Large intestine (tissue), 3 donors: ENCODE data around the gene RAB20. TPM values are rescaled to one million over a fixed set of nuclear protein-coding genes. Genes with fewer than 3 reads are reported as not detected.

ENCODE experiments used
- DNase-seq, 2 donors: peaks; one replicate each; pipeline versions ENCODE4 v3.0.0 to v3.0.0-alpha.2; 2013
- H3K27ac ChIP-seq: one replicate; pipeline ENCODE4 v1.5.1; 2013; ENCODE audit warnings: low read length
- H3K27me3 ChIP-seq: 2 replicates; pipeline ENCODE4 v1.6.1; 2013; ENCODE audit warnings: low read length; ENCODE audit not compliant: control insufficient read depth, insufficient read depth
- H3K36me3 ChIP-seq: 2 replicates; pipeline ENCODE4 v1.6.1; 2013; ENCODE audit warnings: low read length; ENCODE audit not compliant: control insufficient read depth, insufficient read depth
- H3K4me1 ChIP-seq: one replicate; pipeline ENCODE4 v1.6.1; 2013; ENCODE audit warnings: low read length; ENCODE audit not compliant: control insufficient read depth, insufficient read depth
- H3K4me3 ChIP-seq: one replicate; pipeline ENCODE4 v1.5.1; 2013; ENCODE audit warnings: low read length
- H3K9me3 ChIP-seq: one replicate; pipeline ENCODE4 v1.6.1; 2013; ENCODE audit warnings: mild to moderate bottlenecking, low read depth, low read length, moderate library complexity; ENCODE audit not compliant: control insufficient read depth
- WGBS: methylation state at CpG from one replicate; pipeline ENCODE4 v1.1.5; 2013; ENCODE audit warnings: low lambda C conversion rate; ENCODE audit not compliant: insufficient coverage; 5-methylcytosine and 5-hydroxymethylcytosine counted together
- polyA plus RNA-seq: library from polyadenylated mRNA; unstranded; fragments of 120-200 nt; gene quantifications from one replicate; pipeline ENCODE4 v1.2.1, GENCODE V29; 2013

Gene RAB20
- polyA plus RNA-seq, 1 donor = 23.9 TPM

- WGBS = no CpG with 5 or more reads among the region's 1 CpG
- no peak overlapping the region for H3K4me3 ChIP-seq
- H3K27ac ChIP-seq = peak overlapping the region; percentile 54
- H3K9me3 ChIP-seq = peaks cover 10% of the 10 kb centered on the region
- H3K4me1 ChIP-seq = peaks cover 23% of the 10 kb centered on the region
- H3K27me3 ChIP-seq = no peaks in the 10 kb centered on the region
- H3K36me3 ChIP-seq = peaks cover 29% of the 10 kb centered on the region
- peak in 1 of 2 donors; percentile 45 for DNase-seq
Observed at GRCh38 chr13:110556224-110556606, 5.3 kb downstream of the RAB20 start.

- peaks cover 24% of the 10 kb centered on the region for H3K4me1 ChIP-seq
- no peaks in the 10 kb centered on the region for H3K27me3 ChIP-seq
- H3K27ac ChIP-seq = peak overlapping the region; percentile 54
- WGBS = no CpG with 5 or more reads among the region's 16 CpGs
- DNase-seq = peak; percentile 35 to 71
- H3K4me3 ChIP-seq = no peak overlapping the region
- H3K9me3 ChIP-seq = peaks cover 10% of the 10 kb centered on the region
- H3K36me3 ChIP-seq = peaks cover 29% of the 10 kb centered on the region
Observed at GRCh38 chr13:110555601-110556223, 5.8 kb downstream of the RAB20 start.

GRCh38 chr13:110554946-110555345, 6.6 kb downstream of the RAB20 start:
- H3K27ac ChIP-seq = peak overlapping the region; percentile 54
- peaks cover 29% of the 10 kb centered on the region for H3K36me3 ChIP-seq

GRCh38 chr13:110554227-110554836, 7.2 kb downstream of the RAB20 start:
- Histone ChIP-seq H3K27ac (no peak overlapping the region), H3K4me3 (no peak overlapping the region), H3K27me3 (no peaks in the 10 kb centered on the region), H3K9me3 (peaks cover 10% of the 10 kb centered on the region), H3K36me3 (peaks cover 28% of the 10 kb centered on the region), H3K4me1 (peaks cover 24% of the 10 kb centered on the region)
- no CpG with 5 or more reads among the region's 8 CpGs for WGBS
- no peak for DNase-seq

More at GRCh38 chr13:110554946-110555345, 6.6 kb downstream of the RAB20 start:
- H3K4me1 ChIP-seq = peaks cover 24% of the 10 kb centered on the region
- 100% methylated on average over 1 of the region's 16 CpGs for WGBS
- H3K4me3 ChIP-seq = no peak overlapping the region
- peaks cover 10% of the 10 kb centered on the region for H3K9me3 ChIP-seq
- no peak for DNase-seq
- H3K27me3 ChIP-seq = no peaks in the 10 kb centered on the region

GRCh38 chr13:110553417-110553816, 8.1 kb downstream of the RAB20 start:
- Histone ChIP-seq H3K27me3 (no peaks in the 10 kb centered on the region), H3K4me1 (peaks cover 24% of the 10 kb centered on the region), H3K9me3 (peaks cover 10% of the 10 kb centered on the region), H3K36me3 (peaks cover 26% of the 10 kb centered on the region), H3K4me3 (no peak overlapping the region), H3K27ac (no peak overlapping the region)
- WGBS = no CpG with 5 or more reads among the region's 4 CpGs
- DNase-seq = no peak

- no peak for DNase-seq
- Histone ChIP-seq H3K4me1 (peaks cover 21% of the 10 kb centered on the region), H3K36me3 (peaks cover 26% of the 10 kb centered on the region), H3K27ac (no peak overlapping the region), H3K27me3 (no peaks in the 10 kb centered on the region), H3K4me3 (no peak overlapping the region), H3K9me3 (peaks cover 7% of the 10 kb centered on the region)
- WGBS = no CpG with 5 or more reads among the region's 9 CpGs
Observed at GRCh38 chr13:110552767-110553166, 8.8 kb downstream of the RAB20 start.

- no peak overlapping the region for H3K27ac ChIP-seq
- H3K4me1 ChIP-seq = peaks cover 17% of the 10 kb centered on the region
- peaks cover 3% of the 10 kb centered on the region for H3K9me3 ChIP-seq
- no peak overlapping the region for H3K4me3 ChIP-seq
- H3K36me3 ChIP-seq = peaks cover 20% of the 10 kb centered on the region
- no peak for DNase-seq
- H3K27me3 ChIP-seq = no peaks in the 10 kb centered on the region
- 80% methylated on average over 1 of the region's 11 CpGs for whole genome bisulfite sequencing
Observed at GRCh38 chr13:110551284-110551683, 10.2 kb downstream of the RAB20 start.

- Histone ChIP-seq H3K4me3 (no peak overlapping the region), H3K27me3 (no peaks in the 10 kb centered on the region), H3K4me1 (peaks cover 5% of the 10 kb centered on the region), H3K9me3 (peaks cover 3% of the 10 kb centered on the region), H3K36me3 (peaks cover 12% of the 10 kb centered on the region), H3K27ac (no peak overlapping the region)
- no peak for DNase-seq
- WGBS = no CpG with 5 or more reads among the region's 11 CpGs
Observed at GRCh38 chr13:110549795-110550160, 11.7 kb downstream of the RAB20 start.

GRCh38 chr13:110548891-110549794, 12.4 kb downstream of the RAB20 start:
- WGBS = 100% methylated on average over 1 of the region's 7 CpGs
- no peak overlapping the region for H3K4me3 ChIP-seq
- no peak for DNase-seq
- H3K36me3 ChIP-seq = peaks cover 8% of the 10 kb centered on the region
- peaks cover 3% of the 10 kb centered on the region for H3K9me3 ChIP-seq
- no peaks in the 10 kb centered on the region for H3K27me3 ChIP-seq
- H3K4me1 ChIP-seq = peaks cover 5% of the 10 kb centered on the region
- H3K27ac ChIP-seq = no peak overlapping the region

GRCh38 chr13:110546926-110547325, 14.6 kb downstream of the RAB20 start:
- Histone ChIP-seq H3K4me1 (peaks cover 11% of the 10 kb centered on the region), H3K4me3 (no peak overlapping the region), H3K36me3 (peaks cover 10% of the 10 kb centered on the region), H3K9me3 (no peaks in the 10 kb centered on the region), H3K27ac (no peak overlapping the region), H3K27me3 (no peaks in the 10 kb centered on the region)
- WGBS = no CpG with 5 or more reads among the region's 14 CpGs
- no peak for DNase-seq
